Endothelial cell of hepatic sinusoid (primary cell): Measurements from ENCODE around the gene MYO3B.
"Not testable (repeated sequence)": the region's sequence is repeated elsewhere in the genome, so short reads cannot be mapped to it uniquely, and the experiment has no call there.

ENCODE experiments used
- in situ Hi-C: cut with HindIII; loops from 2 replicates; pipeline ENCODE4 v1.10.0; 2017; ENCODE audit warnings: low sequenced_read_pairs

MYO3B gene

GRCh38 chr2:170525566-170525900 lies 347.6 kb downstream of the MYO3B start:
- in situ Hi-C loops = no loop called here

- in situ Hi-C loops = no loop called here
Measured at GRCh38 chr2:170530284-170530745, 352.4 kb downstream of the MYO3B start.

- in situ Hi-C loops = no loop called here
Measured at GRCh38 chr2:170530803-170531564, 353.0 kb downstream of the MYO3B start.

GRCh38 chr2:170531876-170532275 lies 353.9 kb downstream of the MYO3B start:
- in situ Hi-C loops = no loop called here

DNA sequence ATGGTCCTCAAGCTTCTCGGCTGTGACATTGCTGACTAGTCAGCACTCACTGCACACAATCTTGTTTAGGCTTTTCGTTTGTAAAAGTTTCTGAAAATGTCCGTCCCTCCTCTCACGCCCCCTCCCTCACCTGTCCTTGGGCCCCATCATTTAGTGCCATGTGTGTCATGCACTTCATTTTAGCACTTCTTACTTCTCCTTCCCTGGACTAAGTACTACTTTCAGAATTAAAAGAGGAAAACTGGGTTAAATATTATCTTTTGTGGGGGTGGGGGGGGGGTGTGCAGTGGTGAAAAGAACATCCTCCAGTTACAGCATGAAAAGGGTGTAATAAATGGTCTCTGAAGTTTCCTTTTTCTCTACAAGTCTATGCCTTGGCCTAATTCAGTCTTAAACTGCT lies 355.2 kb downstream of the MYO3B start:
- in situ Hi-C loops = no loop called here

DNA sequence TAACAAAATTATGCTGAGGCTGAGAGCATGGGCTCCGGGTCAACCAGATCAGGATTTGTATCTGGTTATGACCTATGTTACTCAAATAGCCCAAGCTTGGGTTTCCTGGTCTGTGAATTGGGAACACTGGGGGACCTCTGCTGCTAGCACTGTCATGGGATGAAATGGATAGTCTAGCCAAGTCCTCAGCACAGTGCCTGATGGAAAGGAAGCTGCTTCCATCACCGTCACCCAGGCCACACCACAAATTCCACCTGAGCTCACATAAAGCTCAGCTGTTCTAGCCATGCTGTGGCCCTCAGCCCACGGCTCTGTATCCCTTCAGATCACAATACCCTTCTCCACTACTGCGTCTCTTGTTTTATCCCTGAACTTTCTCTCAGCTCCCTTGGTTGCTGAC lies 357.6 kb downstream of the MYO3B start:
- in situ Hi-C loops = loop anchor here (5.0 kb wide), 2 partner anchors 33 to 63 kb away; no protein-coding TSS in a partner anchor

- in situ Hi-C loops = no loop called here
Measured at GRCh38 chr2:170544817-170545216, 366.9 kb downstream of the MYO3B start.

DNA sequence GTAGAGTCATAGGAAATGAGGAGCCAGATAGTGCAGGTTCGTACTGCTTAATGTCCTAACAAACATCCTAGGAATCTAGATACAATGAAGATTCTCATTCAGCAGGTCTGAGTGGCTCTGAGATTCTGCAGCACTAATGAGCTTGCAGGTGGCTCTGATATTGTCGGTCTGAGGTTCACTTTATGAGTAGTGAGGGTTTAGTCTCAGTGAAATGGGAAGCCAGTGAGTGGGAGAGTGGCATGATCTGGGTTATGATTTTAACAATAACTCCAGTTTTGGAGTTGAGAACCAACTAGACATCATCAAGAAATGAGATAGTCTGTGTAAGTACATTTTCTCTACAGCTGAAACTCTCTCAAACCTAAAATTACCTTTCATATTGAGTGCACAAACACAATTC lies 370.4 kb downstream of the MYO3B start:
- in situ Hi-C loops = no loop called here

GRCh38 chr2:170550501-170550900 lies 372.6 kb downstream of the MYO3B start:
- in situ Hi-C loops = no loop called here

DNA sequence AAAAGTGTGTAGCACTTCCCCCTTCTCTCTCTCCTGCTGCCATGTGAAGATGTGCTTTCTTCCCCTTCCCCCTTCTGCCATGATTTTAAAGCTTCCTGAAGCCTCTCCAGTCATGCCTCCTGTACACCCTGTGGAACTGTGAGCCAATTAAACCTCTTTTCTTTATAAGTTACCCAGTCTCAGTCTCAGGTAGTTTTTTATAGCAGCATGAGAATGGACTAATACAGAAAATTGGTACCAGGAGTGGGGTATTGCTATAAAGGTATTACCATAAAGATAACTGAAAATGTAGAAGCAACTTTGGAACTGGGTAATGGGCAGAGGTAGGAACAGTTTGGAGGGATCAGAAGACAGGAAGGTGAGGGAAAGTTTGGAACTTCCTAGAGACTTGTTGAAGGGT lies 374.0 kb downstream of the MYO3B start:
- in situ Hi-C loops = not testable (repeated sequence)

GRCh38 chr2:170553748-170554147 lies 375.8 kb downstream of the MYO3B start:
- in situ Hi-C loops = no loop called here

DNA sequence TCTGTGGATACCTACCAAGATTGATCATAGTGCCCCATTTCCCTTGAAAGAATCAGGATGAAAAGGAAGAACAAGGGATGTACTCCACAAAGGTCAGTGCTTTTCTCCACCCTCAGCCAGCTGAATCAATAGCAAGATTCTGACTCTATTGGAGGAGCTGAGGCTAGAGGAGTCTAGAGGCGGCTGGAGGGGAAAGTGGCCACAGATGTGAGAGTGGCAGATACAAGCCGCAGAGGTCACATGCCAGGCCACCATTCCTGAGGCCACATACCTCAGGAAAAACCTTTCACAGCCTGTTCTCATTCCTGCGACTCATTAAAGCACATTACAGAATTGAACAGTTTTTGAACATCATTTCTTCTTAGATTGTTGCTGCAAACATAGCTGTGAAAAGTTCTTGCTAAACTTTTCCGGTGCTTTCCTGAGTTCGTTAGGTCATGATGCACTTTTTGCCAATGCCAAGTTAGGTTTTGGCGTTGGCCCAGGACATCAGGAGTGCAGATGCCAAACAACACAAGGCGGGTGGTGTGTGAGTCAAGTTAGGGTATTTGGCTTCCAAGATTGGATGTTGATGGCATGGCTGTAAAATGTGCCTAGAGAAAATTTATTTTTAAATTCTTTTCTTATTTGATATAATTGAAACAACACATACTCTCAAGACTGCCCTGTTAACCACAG lies 376.5 kb downstream of the MYO3B start:
- in situ Hi-C loops = no loop called here

- in situ Hi-C loops = no loop called here
Measured at GRCh38 chr2:170562928-170563327, 385.0 kb downstream of the MYO3B start.

DNA sequence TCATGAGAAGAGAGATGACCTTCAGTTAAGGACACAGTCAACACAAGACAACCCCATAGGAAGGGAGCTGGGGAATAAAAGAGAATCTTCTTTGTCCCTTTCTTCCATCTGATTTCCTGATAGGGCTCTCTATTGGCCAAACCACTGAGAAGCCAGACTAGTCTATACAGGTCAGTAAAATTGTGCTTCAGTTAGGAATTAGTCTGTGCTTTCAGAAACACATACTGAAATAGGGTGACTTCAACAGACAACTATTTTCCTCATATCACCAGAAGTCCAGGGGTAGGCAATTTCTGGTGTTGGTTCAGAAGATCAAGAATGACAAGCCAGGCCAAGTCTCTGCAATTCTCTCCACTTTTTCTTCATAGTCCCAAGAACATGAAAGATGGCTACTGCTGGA lies 385.5 kb downstream of the MYO3B start:
- in situ Hi-C loops = no loop called here

DNA sequence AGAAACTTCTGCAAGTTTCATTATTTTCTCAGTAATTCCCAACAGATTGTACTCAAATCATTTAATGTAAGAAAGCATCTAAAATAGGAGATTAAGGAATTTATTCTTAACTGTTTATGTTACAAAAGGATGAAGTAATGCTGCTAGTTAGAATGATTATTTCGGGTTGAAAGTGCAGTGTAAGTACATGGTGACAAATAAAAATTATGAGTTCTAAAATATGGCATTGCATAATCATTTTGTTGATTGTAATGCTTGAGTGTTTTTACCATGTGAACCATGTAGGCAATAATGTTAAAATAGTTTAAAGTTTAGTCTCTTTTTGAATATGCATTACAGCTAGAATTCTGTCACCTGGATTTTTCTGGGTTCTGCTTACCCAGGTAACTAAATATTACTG lies 388.2 kb downstream of the MYO3B start:
- in situ Hi-C loops = no loop called here

DNA sequence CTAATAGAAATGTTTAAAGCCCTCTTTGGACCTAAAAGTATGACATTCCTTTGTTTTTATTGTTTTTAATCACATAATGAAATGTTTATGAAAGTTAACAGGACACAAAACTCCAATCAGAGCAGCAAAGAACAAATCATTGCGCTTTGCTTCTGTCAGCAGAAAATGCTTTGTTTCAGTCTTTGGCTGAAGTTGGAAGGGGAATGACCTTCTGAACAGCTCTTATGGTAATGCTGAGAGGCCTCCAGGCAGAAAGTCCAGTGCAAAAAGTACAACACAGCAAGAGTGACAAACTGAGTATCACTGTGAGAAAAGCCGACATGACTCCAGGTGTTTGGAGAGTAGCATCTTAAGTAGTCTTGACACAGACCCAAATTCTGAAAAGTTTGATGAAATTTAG lies 389.5 kb downstream of the MYO3B start:
- in situ Hi-C loops = no loop called here

- in situ Hi-C loops = no loop called here
Measured at GRCh38 chr2:170568511-170568910, 390.6 kb downstream of the MYO3B start.

- in situ Hi-C loops = no loop called here
Measured at GRCh38 chr2:170571612-170572011, 393.7 kb downstream of the MYO3B start.

DNA sequence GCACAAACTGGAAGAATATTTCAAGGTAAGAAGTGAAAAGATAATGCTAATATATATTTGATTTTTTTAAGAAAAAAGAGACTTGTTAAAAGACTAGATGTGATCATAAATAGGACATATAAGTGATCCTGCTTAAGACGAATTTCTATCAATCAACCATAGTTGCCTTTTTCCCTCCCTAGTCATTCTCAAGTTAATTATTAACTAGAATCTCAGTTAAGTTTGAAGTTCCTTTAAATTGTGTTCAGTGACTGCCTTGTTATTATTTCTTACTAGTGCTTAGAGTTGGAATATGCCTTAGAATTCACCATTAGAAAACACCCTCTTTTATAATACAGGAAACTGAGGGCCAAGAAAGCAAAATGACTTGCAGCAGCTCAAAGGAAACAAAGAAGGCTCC lies 395.7 kb downstream of the MYO3B start:
- in situ Hi-C loops = no loop called here

- in situ Hi-C loops = no loop called here
Measured at GRCh38 chr2:170576296-170576695, 398.3 kb downstream of the MYO3B start.

- in situ Hi-C loops = no loop called here
Measured at GRCh38 chr2:170577356-170577755, 399.4 kb downstream of the MYO3B start.

DNA sequence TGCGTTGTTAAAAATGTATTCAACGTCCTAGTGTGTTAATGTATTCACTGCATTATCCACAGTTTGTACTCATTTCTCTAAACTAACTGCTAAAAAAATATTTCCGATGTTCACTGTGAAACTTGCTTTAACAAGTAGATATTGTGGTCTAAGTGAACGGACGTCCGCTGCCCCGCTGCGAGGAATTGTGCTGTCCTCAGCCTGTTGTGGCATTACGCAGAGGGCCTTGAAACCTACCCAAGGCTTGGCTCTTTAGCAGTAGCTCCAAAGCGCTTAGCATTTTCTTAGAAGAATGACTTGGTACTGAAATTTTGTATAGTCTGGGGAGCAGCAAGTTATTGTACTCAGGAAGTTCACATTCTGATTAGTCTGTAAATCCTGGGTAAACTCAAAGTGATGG lies 400.7 kb downstream of the MYO3B start:
- in situ Hi-C loops = no loop called here

DNA sequence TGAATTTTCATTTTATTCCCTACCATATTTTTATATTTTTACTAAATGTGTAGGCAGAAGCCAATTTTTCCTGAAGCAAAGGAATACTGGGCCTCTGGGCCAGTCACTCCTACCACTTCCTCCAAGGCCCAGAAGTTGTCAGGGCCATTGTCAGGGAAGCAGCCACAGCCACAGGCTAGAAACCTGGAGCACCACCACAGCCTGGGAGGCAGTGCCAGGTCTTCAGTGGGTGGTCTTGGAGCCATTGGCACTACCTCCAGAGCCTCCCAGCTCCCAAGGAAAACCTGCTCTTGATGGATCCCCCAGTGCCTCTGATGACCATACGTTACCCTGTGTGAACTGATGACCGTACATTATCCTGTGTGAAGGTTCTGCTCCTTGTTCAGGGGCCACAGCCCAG lies 401.6 kb downstream of the MYO3B start:
- in situ Hi-C loops = no loop called here
